GM13976 (cell line): ENCODE measurements around the gene CLSTN2.

Experiments used
- DNase-seq: peaks from one replicate; pipeline ENCODE4 v3.0.0; 2012; ENCODE audit warnings: low spot score
- in situ Hi-C: fragments of 300-500 bp; cut with MboI; formaldehyde crosslinking; loops from one replicate; pipeline ENCODE4 v1.12.0; 2022; ENCODE audit warnings: low sequenced_read_pairs, mixed read lengths, inconsistent platforms; ENCODE audit not compliant: unreplicated experiment
- TF ChIP-seq, protein P1 (sequence below): IDR thresholded peaks from 2 replicates; pipeline ENCODE4 v1.5.1; 2012; ENCODE audit warnings: borderline replicate concordance, mild to moderate bottlenecking; ENCODE audit not compliant: insufficient read depth; ENCODE audit errors: extremely low read depth, missing control alignments, control extremely low read depth

CLSTN2 gene

DNA sequence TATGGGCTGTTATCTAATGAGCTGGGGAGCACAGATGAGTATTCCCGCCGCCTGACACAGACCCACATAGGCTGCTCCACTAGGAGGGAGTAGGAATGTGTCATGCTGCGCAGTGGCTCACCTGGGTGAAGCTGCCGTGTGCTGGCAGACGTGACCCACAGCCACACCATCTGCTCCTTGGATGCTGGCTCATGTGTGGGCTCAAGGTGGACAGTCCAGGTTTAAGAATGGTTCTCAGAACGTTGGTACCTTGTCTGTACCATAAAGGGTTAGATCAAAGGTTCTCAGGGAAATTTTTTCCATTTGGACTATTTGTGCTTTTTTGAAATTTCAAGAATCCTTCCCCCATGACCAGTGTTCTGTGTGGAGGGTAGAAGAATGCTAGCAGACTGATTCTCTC lies 403.9 kb downstream of the CLSTN2 start:
- no peak for DNase-seq
- in situ Hi-C loops, result no loop called here

DNA sequence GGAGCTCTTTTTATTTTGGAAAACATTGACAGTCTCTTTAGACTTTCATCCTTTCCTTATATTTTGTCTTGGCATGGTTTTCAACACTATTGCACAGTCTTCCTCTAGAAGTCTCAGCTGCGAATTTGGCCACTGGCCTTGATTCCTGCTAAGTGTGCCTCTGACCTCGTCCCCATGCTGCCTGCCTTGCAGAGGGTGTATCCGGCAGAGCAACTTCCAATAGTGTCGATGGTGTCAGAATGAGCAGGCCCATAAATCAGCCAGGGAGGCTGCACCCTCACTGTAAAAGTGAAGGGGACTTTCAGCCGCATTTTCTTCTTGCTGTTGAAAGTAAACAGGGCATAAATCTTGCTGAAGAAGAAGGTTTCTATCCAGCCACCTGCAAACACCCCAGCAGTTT lies 406.2 kb downstream of the CLSTN2 start:
- in situ Hi-C loops, result no loop called here
- no peak for DNase-seq
- TF ChIP-seq, protein P1, sequence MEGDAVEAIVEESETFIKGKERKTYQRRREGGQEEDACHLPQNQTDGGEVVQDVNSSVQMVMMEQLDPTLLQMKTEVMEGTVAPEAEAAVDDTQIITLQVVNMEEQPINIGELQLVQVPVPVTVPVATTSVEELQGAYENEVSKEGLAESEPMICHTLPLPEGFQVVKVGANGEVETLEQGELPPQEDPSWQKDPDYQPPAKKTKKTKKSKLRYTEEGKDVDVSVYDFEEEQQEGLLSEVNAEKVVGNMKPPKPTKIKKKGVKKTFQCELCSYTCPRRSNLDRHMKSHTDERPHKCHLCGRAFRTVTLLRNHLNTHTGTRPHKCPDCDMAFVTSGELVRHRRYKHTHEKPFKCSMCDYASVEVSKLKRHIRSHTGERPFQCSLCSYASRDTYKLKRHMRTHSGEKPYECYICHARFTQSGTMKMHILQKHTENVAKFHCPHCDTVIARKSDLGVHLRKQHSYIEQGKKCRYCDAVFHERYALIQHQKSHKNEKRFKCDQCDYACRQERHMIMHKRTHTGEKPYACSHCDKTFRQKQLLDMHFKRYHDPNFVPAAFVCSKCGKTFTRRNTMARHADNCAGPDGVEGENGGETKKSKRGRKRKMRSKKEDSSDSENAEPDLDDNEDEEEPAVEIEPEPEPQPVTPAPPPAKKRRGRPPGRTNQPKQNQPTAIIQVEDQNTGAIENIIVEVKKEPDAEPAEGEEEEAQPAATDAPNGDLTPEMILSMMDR, result no peak

More for the DNA sequence above, 403.9 kb downstream of the CLSTN2 start:
- TF ChIP-seq, protein P1, result no peak

DNA sequence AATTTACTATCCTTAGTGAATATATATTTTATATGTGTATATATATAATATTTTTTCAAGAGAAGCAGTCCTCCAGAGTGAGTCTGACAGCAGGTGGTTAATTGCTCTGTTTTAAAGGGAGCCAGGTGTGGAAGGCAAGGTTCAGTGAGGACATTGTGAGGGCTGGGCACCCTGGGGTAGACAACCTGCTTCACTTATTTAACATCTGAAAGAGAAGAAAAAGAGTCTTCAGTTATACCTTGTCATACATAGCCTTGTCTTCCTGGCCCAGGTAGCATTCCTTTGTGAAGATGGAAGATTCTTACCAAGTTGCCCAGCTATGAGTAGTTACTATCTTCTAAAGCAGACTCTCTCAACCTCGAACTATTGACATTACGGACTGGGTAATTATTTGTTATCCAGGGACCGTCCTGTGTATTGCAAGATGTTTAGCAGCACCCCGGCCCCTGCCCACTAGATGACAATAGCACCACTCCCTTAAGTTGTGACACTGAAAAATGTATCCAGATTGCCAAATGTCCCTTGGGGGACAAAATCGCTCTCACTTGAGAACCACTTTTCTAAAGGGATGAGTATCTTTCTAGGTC lies 406.9 kb downstream of the CLSTN2 start:
- no peak for DNase-seq
- TF ChIP-seq, protein P1, result no peak
- in situ Hi-C loops, result no loop called here

DNA sequence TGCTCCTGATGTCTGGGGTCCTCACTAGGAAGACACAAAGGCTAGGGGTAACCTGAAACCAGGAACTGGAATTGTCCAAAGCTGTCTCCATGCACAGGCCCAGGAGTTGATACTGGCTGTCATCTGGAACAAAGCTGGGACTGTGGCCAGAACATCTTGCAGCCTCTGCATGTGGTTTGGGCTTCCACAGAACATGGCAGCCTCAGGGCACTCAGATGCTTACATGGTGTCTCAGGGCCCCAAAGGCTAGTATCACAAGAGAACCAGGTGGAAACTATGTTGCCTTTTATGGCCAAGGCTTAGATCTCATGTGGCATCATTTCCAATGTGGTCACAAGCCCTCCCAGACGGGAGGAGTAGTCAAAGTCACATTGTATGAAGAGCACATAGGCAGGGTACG lies 407.7 kb downstream of the CLSTN2 start:
- TF ChIP-seq, protein P1, result no peak
- DNase-seq, result no peak
- in situ Hi-C loops, result no loop called here

DNA sequence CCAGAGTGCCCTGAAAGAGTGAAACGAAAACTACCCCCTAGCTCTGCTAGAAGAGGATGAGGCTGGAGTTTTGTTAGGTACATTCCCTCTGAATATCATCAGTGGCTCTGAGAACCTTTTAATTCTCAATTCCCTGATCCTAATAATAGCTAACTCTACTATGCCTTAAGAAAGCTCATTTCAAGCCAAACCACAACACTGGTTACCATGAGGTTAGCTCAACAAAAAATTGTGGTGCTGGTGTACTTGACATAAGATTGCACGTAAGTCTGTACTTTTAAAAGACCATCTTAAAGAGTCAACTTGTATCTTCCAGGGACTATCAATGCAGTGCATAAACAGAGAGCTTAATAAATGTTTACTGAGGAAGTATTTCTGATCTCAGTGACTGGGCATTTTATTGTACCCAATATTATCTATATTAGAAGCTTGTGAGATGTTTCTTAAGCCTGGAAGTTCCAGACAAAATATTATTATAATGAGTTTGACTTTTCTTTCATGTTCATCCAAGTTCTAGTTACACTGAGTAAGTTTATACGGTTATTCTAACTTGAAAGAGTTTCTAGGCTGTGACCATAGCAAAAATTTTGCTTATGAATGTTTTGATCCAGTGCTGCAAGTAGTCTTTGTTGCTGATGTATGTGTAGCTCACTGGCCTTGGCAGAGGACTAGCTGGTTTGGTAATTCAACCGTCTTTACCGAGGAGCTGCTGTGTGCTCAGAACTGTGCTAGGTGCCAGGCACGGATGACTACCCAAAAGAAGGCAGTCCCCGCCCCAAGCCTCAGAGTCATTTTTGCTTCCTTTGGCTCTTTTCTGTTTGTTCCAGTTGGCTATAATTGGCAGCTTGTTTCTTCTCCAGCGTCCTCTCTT lies 408.5 kb downstream of the CLSTN2 start:
- no peak for DNase-seq
- in situ Hi-C loops, result no loop called here
- TF ChIP-seq, protein P1, result no peak

DNA sequence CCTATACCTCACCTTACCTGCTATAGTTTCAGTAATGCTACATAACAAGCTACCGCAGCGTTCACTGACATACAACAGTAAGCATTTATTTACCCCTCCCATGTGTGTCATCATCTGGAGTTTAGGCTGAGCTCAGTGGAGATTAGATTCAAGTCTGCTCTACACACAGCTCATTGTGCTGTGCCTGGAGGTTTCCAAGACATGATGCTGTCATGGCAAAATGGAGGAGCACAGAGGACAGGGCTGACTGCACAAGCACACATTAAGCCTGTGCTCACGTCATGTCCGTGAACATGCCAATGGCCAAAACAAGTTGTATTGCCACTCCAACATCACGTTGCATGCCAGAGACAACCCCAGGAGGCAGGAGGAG lies 409.1 kb downstream of the CLSTN2 start:
- in situ Hi-C loops, result no loop called here
- TF ChIP-seq, protein P1, result no peak

More for the DNA sequence above, 409.1 kb downstream of the CLSTN2 start:
- DNase-seq, result no peak
